ENCODE results near the gene SMYD3.
"Not testable (repeated sequence)": the region's sequence is repeated elsewhere in the genome, so short reads cannot be mapped to it uniquely, and the experiment has no call there.

The SMYD3 gene

GRCh38 chr1:245990315-245991022 is 516.6 kb downstream of the SMYD3 start:
- in situ Hi-C loops (cut with HindIII; ENCODE audit: low pct_ligation_motif_present, low pct_unique_long_range_greater_than_20kb, low sequenced_read_pairs): no loop called here
- no peak for DNase-seq

GRCh38 chr1:245988393-245989078 is 518.5 kb downstream of the SMYD3 start:
- in situ Hi-C loops (cut with HindIII; ENCODE audit: low pct_ligation_motif_present, low pct_unique_long_range_greater_than_20kb, low sequenced_read_pairs): no loop called here
- DNase-seq: no peak

- in situ Hi-C loops (cut with HindIII; ENCODE audit: low pct_ligation_motif_present, low pct_unique_long_range_greater_than_20kb, low sequenced_read_pairs): no loop called here
These were observed 519.1 kb downstream of the SMYD3 start for GRCh38 chr1:245987997-245988392.

GRCh38 chr1:245987577-245987976 is 519.5 kb downstream of the SMYD3 start:
- in situ Hi-C loops (cut with HindIII; ENCODE audit: low pct_ligation_motif_present, low pct_unique_long_range_greater_than_20kb, low sequenced_read_pairs): no loop called here
- no peak for DNase-seq

More at GRCh38 chr1:245987997-245988392, 519.1 kb downstream of the SMYD3 start:
- no peak for DNase-seq

- DNase-seq: no peak
- in situ Hi-C loops (cut with HindIII; ENCODE audit: low pct_ligation_motif_present, low pct_unique_long_range_greater_than_20kb, low sequenced_read_pairs): no loop called here
These were observed 519.9 kb downstream of the SMYD3 start for GRCh38 chr1:245987219-245987545.

GRCh38 chr1:245986404-245987218 is 520.5 kb downstream of the SMYD3 start:
- no peak for DNase-seq
- in situ Hi-C loops (cut with HindIII; ENCODE audit: low pct_ligation_motif_present, low pct_unique_long_range_greater_than_20kb, low sequenced_read_pairs): no loop called here

GRCh38 chr1:245984390-245985155 is 522.5 kb downstream of the SMYD3 start:
- in situ Hi-C loops (cut with HindIII; ENCODE audit: low pct_ligation_motif_present, low pct_unique_long_range_greater_than_20kb, low sequenced_read_pairs): no loop called here

GRCh38 chr1:245983294-245983967 is 523.6 kb downstream of the SMYD3 start:
- no peak for DNase-seq
- in situ Hi-C loops (cut with HindIII; ENCODE audit: low pct_ligation_motif_present, low pct_unique_long_range_greater_than_20kb, low sequenced_read_pairs): no loop called here

More at GRCh38 chr1:245984390-245985155, 522.5 kb downstream of the SMYD3 start:
- no peak for DNase-seq

GRCh38 chr1:245979589-245979988 is 527.5 kb downstream of the SMYD3 start:
- in situ Hi-C loops (cut with HindIII; ENCODE audit: low pct_ligation_motif_present, low pct_unique_long_range_greater_than_20kb, low sequenced_read_pairs): no loop called here
- DNase-seq: no peak

- DNase-seq: no peak
- in situ Hi-C loops (cut with HindIII; ENCODE audit: low pct_ligation_motif_present, low pct_unique_long_range_greater_than_20kb, low sequenced_read_pairs): no loop called here
These were observed 528.2 kb downstream of the SMYD3 start for GRCh38 chr1:245978915-245979314.

GRCh38 chr1:245972476-245972875 is 534.6 kb downstream of the SMYD3 start:
- in situ Hi-C loops (cut with HindIII; ENCODE audit: low pct_ligation_motif_present, low pct_unique_long_range_greater_than_20kb, low sequenced_read_pairs): no loop called here

GRCh38 chr1:245971711-245972085 is 535.4 kb downstream of the SMYD3 start:
- in situ Hi-C loops (cut with HindIII; ENCODE audit: low pct_ligation_motif_present, low pct_unique_long_range_greater_than_20kb, low sequenced_read_pairs): no loop called here
- no peak for DNase-seq

More at GRCh38 chr1:245972476-245972875, 534.6 kb downstream of the SMYD3 start:
- DNase-seq: no peak

- in situ Hi-C loops (cut with HindIII; ENCODE audit: low pct_ligation_motif_present, low pct_unique_long_range_greater_than_20kb, low sequenced_read_pairs); DNase-seq: not testable (repeated sequence)
These were observed 535.9 kb downstream of the SMYD3 start for GRCh38 chr1:245971076-245971710.

- DNase-seq: no peak
- in situ Hi-C loops (cut with HindIII; ENCODE audit: low pct_ligation_motif_present, low pct_unique_long_range_greater_than_20kb, low sequenced_read_pairs): no loop called here
These were observed 537.8 kb downstream of the SMYD3 start for GRCh38 chr1:245969283-245969682.

GRCh38 chr1:245968775-245969174 is 538.3 kb downstream of the SMYD3 start:
- in situ Hi-C loops (cut with HindIII; ENCODE audit: low pct_ligation_motif_present, low pct_unique_long_range_greater_than_20kb, low sequenced_read_pairs): no loop called here
- no peak for DNase-seq

GRCh38 chr1:245965398-245965797 is 541.7 kb downstream of the SMYD3 start:
- in situ Hi-C loops (cut with HindIII; ENCODE audit: low pct_ligation_motif_present, low pct_unique_long_range_greater_than_20kb, low sequenced_read_pairs): no loop called here
- no peak for DNase-seq

GRCh38 chr1:245963649-245964048 is 543.4 kb downstream of the SMYD3 start:
- in situ Hi-C loops (cut with HindIII; ENCODE audit: low pct_ligation_motif_present, low pct_unique_long_range_greater_than_20kb, low sequenced_read_pairs): no loop called here
- no peak for DNase-seq

GRCh38 chr1:245962453-245962852 is 544.6 kb downstream of the SMYD3 start:
- in situ Hi-C loops (cut with HindIII; ENCODE audit: low pct_ligation_motif_present, low pct_unique_long_range_greater_than_20kb, low sequenced_read_pairs): no loop called here
- no peak for DNase-seq

Data from ACHN (cell line).